HG03066 (cell line): Measurements from ENCODE around the gene LY86.
"Not testable (repeated sequence)": the region's sequence is repeated elsewhere in the genome, so short reads cannot be mapped to it uniquely, and the experiment has no call there.

ENCODE experiments used
- ATAC-seq: cut with Tn5 transposase; IDR thresholded peaks from one replicate; pipeline ENCODE4 v1.9.1; 2021; ENCODE audit warnings: low read depth; ENCODE audit not compliant: unreplicated experiment

LY86 gene

DNA sequence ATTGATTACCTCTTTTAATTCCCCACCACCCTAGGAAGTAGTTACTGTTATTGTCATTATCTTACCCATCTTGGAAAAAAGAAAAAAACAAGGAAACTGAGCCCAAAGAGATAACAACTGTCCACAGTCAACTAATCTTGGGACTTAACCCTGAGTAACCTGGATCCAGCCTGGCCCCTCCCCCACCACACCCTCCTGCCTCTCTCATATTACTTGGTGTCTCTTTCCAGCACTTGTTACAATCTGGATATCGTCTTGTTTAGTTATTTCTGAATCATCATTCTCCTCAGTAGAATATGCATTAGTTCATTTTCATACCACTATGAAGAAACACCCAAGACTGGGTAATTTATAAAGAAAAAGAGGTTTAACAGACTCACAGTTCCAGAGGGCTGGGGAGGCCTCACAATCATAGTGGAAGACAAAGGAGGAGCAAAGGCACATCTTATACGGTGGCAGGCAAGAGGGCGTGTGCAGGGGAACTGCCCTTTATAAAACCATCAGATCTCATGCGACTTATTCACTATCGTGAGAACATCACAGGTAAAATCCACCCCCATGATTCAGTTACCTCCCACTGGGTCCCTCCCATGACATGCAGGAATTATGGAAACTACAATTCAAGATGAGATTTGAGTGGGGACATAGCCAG, 60.3 kb downstream of the LY86 start:
- ATAC-seq = no peak

DNA sequence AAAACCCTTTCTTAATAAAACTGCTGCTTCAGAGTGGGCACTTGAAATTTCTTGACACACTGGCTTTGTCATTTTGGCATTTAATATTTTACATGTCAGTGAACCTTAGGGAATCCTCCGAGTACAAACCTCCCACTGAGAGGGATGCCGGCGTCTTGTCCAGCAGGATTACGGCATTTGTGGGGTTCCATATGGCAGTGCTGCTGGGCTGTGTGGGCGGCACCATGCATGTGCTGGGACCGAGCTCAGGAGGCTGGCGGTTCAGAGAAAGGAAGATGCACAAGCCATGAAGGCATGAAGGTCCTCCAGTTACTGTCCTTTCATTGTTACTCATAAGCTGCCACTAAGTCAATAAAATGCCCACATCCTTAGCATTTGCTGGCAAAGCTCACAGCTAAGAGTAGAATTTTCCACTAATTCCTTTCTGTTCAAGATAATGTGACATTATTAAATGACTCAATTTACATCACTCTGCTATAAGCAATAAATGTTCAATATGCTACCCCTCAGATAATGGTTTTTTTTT, 61.4 kb downstream of the LY86 start:
- ATAC-seq = no peak

DNA sequence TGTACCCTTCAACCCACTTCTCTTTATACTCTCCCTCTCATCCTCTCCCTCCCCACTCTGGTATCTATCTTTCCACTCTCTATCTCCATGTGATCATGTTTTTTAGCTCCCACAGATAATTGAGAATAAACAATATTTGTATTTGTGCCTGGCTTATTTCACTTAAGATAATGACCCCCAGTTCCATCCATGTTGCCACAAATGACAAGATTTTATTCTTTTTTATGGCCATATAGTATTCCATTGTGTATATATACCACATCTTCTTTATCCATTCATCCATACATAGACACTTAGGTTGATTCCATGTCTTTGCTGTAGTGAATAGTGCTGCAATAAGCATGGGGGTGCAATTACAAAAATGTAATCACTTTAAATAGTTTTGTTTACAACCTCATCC, 62.3 kb downstream of the LY86 start:
- no peak for ATAC-seq

DNA sequence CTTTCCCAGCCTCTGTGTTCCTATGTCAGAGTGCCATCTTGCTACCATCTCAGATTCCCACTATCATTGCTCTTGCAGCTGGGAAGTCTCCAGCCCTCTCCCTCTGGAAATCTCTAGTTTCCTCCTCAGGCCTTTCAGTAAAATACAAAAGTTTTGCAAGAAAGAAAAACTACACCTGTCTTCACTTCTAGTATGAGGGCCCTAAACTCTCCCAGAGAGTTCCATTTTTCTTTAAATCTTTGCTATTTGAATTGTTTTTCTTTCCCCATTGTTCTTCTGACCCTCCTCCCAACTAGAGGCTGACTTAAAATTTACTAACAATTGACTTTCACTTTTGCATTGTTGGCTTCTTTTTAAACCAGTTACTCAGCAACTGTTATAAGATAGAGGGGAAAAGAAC, 62.8 kb downstream of the LY86 start:
- ATAC-seq = no peak

DNA sequence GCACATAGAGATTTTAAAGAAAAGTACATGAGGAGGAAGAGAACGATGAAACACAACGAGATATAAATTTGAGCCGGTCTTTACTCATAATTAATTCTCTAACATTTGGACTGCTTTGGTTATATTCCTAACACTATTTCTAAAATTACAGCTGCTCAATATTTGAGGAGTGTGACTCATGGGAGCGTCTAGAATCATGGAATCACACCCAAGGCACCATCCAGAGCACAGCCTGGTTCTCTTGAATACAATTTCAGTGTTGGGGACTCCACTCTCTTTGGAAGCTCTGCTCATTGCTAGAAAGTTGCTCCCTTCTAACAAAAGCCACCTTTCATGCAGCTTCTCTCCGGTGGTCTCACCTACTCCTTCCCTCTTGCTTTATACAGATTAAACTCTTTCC, 64.4 kb downstream of the LY86 start:
- no peak for ATAC-seq

DNA sequence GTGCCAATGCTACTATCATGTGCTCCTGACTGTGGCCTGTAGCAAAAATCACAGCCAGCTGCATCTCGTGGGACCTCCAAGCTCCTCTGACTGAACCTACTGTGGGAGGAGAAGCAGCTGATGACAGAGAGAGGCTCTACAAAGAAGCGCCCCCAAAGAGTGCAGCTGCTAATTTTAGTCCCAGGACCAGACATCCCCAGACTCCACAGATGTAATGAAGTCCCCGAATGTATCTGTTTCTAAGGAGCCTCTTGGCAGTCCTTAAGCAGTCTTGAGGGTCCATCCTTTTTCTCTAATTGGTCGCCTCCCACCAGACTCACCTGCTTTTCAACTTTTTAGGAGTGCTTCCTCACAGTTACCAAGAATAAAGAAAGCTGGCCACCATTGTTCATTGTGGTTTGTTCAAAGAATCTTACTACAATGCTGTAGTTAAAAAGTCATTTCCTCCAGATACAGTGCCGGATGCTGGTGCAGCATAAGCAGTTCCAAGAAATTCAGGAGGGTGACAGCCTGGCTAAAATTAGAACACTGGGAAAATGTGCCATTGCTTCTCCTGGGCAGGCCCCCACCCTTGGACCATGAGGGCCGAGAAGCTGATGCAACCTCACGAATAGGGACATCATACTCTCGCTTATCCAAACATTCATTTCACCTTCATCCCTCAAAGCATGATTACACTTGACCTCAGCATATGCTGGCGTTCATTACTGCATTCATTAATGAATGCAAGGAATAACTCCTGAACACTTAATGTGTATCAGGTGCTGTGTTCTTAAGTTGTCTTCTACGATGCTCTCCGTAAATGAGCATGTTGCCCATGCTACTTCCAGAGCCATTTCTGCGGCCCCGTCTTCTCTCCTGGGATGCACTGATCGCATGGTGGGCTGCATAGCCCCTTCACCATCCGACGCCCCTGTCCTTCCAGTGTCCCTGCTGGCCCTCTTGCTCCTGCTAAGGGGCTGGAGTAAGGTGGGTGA, 66.4 kb downstream of the LY86 start:
- ATAC-seq = no peak

DNA sequence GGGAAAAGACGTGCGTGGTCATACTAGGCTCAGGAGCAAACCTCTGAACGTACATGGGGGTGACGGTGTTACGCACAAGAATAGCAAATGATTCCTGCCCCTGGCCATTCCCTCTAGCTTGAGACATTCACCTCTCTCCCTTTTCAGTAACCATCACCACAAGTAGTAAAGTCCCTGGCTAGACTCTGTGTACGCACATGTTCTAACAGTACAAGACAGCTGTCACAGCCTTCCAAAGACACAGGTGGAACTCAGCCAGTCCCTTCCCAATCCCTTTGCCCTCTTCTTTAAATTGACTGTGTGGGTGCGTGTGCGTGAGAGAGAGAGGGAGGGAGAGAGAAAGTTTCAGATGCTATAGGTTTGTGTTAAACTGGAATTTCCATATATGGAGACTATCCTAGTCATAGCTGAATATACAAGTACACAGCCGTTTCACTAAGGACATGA, 67.3 kb downstream of the LY86 start:
- no peak for ATAC-seq

DNA sequence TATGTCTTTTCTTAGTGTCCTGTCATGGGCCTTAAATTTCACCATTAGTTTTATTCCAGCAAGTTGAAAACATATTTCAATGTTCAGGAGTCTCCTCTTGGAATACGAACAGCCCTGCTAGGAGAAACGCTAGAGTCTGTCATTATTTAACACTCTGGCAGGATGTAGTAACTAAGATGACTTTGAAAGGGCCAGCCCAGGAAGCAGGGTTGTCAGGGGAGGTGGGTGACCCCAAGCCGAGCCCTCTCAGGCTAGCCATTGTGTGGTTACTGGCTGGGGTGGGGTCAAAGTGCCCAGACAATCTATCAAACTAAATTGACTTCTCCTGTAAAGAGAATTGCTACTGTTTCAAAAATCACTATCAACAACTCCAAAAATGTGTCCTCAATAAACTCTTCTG, 67.8 kb downstream of the LY86 start:
- ATAC-seq = no peak

DNA sequence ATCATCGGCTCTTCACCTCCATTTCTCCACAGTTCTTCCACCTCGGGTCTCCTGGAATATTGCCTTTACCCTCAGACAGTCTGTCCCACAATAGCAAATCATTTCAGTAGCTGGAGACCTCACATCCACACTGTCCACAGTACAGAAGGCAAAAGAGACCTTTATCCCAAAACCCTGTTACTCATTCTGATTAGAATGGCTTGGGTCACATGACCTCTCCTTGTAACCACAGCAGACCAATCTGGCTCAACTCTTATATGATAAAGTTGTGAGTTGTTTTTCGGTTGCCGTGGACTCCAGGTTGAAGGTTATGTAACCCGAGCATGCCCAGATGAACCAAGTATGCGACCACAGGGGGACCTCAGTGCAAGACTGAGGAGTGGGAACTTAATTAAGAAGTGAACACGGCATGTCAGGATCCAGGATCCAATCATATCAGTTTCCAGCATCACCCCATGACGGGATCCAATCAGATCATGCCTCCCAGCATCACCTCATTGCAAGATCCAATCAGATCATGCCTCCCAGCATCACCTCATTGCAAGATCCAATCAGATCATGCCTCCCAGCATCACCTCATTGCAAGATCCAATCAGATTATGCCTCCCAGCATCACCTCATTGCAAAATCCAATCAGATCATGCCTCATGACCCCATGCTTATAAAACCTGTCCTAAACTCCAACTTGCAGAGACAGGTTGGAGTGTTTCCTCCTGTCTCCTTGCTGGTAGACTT, 68.7 kb downstream of the LY86 start:
- no peak for ATAC-seq

DNA sequence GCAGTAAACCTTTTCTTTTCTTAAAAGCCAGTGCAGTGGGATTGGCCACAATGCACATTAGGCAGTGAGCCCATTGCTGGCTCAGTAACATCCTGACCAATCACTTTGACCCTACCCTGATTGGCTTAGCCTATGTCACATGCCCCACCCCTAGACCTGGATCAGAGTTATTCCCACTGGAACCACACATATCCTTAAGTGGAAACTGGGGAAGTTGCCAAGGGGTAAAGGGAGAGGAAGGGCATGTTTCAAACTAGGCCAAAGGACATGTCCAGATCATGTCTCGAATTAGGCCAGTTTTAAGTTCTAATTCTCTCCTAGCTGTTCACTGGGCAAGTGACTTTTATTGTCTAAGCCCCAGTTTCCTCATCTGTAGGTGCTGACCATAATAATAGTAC, 69.3 kb downstream of the LY86 start:
- ATAC-seq = no peak

DNA sequence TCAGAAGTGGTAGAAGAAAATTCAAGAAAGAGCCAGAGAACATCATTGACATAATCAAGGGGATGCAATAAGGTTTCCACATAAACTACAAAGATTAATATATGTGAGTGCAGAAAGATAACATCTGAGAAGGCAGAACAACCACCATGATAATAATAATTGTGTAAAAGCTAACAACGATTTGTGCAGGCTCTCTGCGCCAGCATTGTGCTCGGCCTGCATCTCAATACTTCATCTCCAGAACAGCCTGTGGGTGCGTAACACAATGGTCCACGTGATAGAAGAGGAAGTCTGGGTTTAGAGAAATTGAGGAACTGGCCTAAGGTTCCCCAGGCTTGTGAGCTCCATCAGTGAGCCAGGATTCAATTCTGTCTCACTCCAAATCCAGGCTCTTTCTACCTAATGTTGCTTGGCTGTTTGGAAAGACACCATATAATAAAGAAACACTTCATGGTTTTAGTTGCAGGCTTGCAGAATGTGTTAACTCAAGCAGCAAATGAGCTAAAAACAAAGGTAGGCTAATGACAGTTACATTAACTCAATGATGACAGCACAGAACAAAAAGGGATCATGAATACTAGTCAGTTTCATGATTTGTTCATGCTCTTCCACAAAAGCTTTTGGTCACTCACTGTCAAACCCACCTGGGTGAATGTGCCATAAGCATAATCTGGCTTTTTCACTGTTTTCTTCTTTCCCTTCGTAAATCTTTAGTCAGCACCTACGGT, 71.2 kb downstream of the LY86 start:
- no peak for ATAC-seq

DNA sequence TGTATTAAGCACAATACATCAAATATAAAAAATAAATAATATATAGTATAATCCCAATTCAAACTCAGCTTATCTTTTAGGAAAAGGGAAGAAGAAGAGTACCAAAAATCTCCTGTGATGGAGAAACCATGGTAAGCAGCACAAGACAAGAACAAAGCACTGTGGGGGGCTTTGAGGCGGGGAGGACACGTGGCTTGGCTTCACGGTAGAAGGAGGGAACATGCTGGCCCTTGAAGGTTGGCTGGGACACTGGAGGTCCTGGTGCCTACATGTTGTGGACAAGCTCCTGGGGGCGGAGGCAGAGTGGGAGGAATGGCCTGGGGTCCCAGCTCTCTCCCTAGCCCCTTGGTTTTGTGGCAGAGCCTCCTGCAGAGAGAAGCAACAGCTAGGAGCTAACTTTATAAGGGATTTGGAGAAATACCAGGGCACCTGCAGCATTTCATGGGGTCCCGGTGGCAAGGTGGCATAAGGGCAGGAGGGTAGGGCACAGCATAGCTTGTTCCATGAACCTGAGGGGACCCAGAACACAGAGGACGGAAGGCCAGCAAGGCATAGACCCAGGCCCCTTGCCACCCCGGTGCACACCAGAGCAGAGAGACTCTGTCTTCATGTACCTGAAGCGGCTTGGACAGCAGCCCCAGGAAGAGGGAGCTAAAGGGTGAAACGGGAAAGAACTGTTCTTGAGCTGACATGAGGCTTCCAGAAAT, 72.0 kb downstream of the LY86 start:
- ATAC-seq = no peak

DNA sequence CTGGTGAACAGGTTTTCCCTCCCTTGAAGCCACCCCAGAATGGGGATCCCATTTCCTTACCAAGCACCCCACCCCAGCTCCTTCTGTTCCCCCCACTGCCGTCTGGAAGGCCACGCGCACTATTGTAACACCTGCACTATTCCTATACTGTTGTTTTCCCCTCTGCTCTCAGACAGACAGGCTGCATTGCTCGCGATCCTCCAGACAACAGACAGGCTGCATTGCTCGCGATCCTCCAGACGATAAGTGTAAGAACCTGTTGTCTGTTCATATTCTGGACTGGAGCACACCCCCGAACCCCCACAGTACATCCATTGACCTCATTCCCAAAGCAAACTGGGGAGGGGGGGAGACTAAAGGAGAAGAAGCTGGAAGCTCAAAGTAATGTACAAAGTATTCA, 72.7 kb downstream of the LY86 start:
- ATAC-seq = no peak

DNA sequence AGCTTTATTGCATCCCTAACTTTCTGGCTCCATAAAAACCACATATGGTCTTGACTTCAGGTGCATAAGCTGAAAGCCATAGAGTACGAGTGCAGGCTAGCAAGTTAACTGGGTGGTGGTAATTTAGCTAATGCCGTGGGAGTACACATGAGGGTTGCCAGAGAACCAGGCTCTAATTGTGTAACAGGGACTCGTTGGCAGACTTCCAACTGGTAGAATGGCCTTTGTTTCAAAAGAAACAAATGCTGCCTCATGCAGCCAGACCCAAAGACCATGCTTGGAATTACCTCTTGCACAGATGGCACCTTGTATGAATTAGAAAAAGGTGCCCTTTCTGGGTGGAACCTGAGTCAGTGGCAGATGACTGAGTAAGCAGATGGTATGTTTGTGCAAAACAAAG, 73.2 kb downstream of the LY86 start:
- ATAC-seq = no peak

DNA sequence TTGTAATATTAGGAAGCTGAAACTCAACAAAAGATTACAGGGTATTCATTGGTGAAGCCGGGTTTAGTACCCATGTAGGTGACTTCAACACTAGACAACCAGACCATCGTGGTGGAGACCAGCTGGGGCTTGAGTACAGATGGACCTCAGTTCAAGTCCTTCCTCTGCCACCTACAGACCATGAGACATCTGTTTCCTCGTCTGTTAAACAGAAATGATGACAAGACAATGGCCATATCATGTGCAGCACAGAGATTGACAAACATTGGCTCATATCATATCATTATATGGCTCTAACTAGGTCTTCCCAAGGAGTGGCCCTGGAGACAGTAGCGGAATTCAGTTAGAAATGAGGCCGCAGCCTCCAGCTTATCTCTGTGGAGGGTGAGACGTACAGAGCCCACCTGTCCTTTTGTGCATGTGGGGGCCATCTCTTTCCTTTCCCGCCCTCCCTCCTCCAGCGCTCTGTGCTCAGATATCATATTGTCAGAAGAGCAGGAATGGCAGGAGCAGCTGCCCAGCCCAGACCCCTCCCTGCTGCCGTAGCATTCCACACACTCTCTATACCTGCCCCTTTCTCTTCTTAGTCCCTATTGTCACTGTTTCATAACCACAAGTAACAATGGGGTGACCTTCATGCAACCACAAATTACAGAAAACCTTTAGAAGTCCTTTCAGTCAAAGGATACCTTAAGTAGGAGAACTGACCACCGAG, 75.1 kb downstream of the LY86 start:
- ATAC-seq = no peak

DNA sequence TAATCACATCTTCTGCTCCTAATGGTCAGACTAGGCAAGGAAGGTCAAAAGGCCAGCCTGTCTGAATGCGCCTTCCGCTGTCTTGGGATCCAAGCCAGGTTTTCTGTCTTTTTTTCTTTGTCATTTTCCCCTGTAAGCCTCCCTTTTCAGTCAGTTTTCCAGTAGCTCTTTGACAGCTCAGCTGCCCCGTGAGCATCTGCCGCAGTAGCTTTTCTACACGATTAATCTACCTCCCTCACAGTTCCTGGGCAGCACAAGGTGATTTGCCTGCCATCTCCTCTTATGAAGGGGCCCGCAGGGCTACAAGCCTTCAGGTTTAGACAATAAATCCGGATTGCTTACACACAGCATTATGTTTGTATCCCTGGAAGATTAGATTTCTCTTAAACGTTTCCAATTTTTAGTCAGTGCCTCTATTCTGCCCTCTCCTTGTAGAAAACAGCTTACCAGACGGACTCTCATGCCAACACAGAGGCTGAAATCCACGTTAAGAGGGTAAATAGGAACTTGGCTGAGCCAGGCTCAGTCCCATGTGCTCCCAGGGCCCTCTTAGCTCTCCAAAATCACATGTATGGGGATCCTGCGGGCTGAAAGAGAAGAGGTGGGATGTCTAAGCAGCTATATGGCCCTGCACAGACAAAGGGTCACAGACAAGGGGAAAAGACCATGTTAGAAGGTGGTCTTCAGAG, 77.2 kb downstream of the LY86 start:
- ATAC-seq = no peak

DNA sequence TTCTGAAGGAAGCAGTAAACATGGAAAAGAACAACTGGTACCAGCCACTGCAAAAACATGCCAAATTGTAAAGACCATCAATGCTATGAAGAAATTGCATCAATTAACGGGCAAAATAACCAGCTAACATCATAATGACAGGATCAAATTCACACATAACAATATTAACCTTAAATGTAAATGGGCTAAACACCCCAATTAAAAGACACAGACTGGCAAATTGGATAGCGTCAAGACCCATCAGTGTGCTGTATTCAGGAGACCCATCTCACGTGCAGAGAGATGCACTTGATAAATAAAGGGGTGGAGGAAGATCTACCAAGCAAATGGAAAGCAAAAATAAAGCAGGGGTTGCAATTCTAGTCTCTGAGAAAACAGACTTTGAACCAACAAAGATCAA, 81.6 kb downstream of the LY86 start:
- not testable (repeated sequence) for ATAC-seq

DNA sequence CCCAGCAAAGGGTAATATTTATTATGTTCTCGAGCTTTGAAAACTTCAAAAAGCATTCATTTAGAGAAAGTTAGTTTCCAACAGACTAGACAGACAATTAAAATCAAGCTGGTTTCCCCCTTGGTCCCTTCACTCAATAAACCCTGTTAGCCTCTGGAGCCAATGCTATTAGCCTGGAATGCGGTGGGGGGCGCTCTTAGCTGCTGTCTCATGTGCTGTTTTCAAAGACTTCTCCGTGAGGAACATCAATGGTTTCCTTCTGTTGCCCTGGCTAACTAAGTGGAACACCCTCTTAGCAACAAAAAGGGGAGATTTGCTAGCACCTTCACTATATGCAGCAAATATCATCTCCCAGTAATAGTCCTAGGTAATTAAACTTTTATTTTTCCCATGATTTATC, 86.4 kb downstream of the LY86 start:
- ATAC-seq = no peak
